Activated naive CD4-positive, alpha-beta T cell treated with anti-CD3 and anti-CD28 coated beads for 36 hours (primary cell): Measurements from ENCODE around the gene CYP26B1. TPM values are rescaled to one million over a fixed set of nuclear protein-coding genes. Genes with fewer than 3 reads are reported as not detected.

Experiments
- CTCF ChIA-PET: fragments of 350-600 bp; sonication (Branson Sonifier 250); formaldehyde crosslinking; loops from one replicate; lab custom pipeline; 2021; ENCODE audit warnings: antibody characterized with exemption; lab: Charles Lee
- DNase-seq: peaks from one replicate; pipeline ENCODE4 v3.0.0-alpha.2; 2020
- H3K27ac Mint-ChIP-seq: one replicate; pipeline ENCODE4 v1.8.0; 2021; ENCODE audit warnings: mild to moderate bottlenecking, mixed read lengths
- H3K27me3 Mint-ChIP-seq: one replicate; pipeline ENCODE4 v1.8.0; 2021; ENCODE audit warnings: low read depth, mixed read lengths
- H3K36me3 Mint-ChIP-seq: one replicate; pipeline ENCODE4 v1.8.0; 2021; ENCODE audit warnings: low read depth, mixed read lengths
- H3K4me1 Mint-ChIP-seq: one replicate; pipeline ENCODE4 v1.8.0; 2021; ENCODE audit warnings: low read depth, mixed read lengths
- H3K4me3 Mint-ChIP-seq: one replicate; pipeline ENCODE4 v1.8.0; 2021; ENCODE audit warnings: mild to moderate bottlenecking, moderate library complexity, mixed read lengths
- H3K9me3 Mint-ChIP-seq: one replicate; pipeline ENCODE4 v1.8.0; 2021; ENCODE audit warnings: mixed read lengths
- intact Hi-C: fragments of 100-400 bp; cut with micrococcal nuclease; formaldehyde crosslinking; loops from one replicate; pipeline ENCODE4 v1.15.1; 2023
- total RNA-seq, 2 experiments: library from RNA; stranded (reverse); gene quantifications; one replicate each; pipeline ENCODE4 v1.2.3, GENCODE V29; 2021

CYP26B1 gene, protein sequence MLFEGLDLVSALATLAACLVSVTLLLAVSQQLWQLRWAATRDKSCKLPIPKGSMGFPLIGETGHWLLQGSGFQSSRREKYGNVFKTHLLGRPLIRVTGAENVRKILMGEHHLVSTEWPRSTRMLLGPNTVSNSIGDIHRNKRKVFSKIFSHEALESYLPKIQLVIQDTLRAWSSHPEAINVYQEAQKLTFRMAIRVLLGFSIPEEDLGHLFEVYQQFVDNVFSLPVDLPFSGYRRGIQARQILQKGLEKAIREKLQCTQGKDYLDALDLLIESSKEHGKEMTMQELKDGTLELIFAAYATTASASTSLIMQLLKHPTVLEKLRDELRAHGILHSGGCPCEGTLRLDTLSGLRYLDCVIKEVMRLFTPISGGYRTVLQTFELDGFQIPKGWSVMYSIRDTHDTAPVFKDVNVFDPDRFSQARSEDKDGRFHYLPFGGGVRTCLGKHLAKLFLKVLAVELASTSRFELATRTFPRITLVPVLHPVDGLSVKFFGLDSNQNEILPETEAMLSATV
- not detected for total RNA-seq

DNA sequence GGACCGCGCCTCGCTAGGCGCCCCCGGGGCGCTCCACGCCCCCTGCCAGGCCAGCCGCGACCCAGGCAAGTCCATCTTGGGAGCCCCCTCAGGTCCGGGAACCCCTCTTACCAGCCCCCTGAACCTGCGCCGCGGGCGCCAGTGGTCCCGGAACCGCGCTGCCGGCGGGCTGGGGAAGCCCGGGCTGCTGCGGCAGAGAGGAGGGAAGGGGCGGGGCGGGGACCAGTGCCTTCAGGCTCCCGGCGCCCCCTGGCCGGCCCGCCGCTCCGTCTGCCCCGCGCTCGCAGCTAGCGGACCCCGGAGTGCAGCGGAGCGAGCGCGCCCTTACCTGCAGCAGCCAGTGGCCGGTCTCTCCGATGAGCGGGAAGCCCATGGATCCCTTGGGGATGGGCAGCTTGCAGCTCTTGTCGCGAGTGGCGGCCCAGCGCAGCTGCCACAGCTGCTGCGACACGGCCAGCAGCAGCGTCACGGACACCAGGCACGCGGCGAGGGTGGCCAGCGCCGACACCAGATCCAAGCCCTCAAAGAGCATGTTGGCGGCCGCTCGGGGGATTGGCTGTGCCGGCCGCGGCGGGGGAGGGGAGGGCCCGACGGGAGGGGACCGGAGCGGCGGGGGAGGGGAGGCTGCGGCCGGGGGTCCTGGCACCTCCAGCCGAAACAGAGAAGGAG, at the start of gene CYP26B1:
CYP26B1 (minus strand) TSS at position 560 of the 669 bp plus-strand sequence; CDS start at position 532, 28 bp downstream.
- Mint-ChIP-seq H3K27ac (no peak within 1 kb of the TSS), H3K27me3 (peaks cover 67% of the 10 kb centered on the region), H3K4me3 (peak within 1 kb of the TSS; percentile 73), H3K4me1 (peaks cover 48% of the 10 kb centered on the region), H3K9me3 (no peaks in the 10 kb centered on the region), H3K36me3 (no peaks in the 10 kb centered on the region)
- CTCF ChIA-PET = interaction anchor here (0.8 to 1.3 kb wide), 2 partner anchors 457 to 537 kb away, joined by 3 read pairs; no protein-coding TSS in a partner anchor
- intact Hi-C loops = loop anchor here (5.0 kb wide), 3 partner anchors 345 to 770 kb away; partner anchors contain the start of gene EMX1
- no peak for DNase-seq

DNA sequence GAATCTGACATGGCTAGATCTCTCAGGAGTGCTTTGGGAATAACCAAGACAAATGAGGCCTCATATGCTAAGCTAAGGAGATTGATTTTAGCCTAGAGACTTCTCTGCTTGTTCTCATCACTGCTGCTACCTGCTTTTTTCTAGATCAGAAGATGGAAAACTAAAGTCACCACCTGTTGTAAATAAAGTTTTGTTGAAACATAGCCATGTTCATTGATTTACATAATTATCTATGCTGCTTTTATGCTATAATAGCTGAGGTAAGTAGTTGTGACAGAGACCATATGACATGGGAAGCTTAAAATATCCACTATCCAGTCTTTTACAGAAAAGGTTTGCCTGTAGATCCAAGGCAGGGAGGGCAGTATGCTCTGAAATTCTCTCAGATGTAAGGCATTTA, 46.1 kb upstream of the CYP26B1 start:
- H3K36me3 Mint-ChIP-seq = no peaks in the 10 kb centered on the region
- no peaks in the 10 kb centered on the region for H3K4me1 Mint-ChIP-seq
- CTCF ChIA-PET = no interaction called here
- no peak for DNase-seq
- no peak overlapping the region for H3K4me3 Mint-ChIP-seq
- no peak overlapping the region for H3K27ac Mint-ChIP-seq
- H3K9me3 Mint-ChIP-seq = peaks cover under 1% of the 10 kb centered on the region
- H3K27me3 Mint-ChIP-seq = no peaks in the 10 kb centered on the region
- intact Hi-C loops = no loop called here

DNA sequence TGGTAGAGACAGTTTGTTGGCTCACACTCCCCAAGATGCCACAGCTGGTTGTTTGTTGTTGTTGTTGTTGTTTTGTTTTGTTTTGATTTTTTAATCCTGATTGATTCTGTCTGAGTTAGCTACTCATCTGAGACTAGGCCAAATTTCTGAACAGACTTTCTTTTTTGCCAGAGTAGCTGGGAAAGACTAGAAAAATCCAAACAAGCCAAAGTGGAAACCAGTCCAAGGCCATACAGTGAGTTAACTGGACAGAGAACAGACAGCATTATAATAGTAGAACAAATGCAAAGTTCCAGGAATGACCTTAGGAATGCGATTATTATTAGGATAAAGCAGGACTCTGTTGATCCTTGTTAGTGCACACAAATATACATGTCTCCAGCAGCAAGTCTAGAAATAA, 43.8 kb upstream of the CYP26B1 start:
- Mint-ChIP-seq H3K4me3 (no peak overlapping the region), H3K9me3 (peaks cover 3% of the 10 kb centered on the region), H3K36me3 (no peaks in the 10 kb centered on the region), H3K27me3 (no peaks in the 10 kb centered on the region), H3K4me1 (no peaks in the 10 kb centered on the region), H3K27ac (no peak overlapping the region)
- DNase-seq = no peak
- intact Hi-C loops = no loop called here
- CTCF ChIA-PET = no interaction called here

DNA sequence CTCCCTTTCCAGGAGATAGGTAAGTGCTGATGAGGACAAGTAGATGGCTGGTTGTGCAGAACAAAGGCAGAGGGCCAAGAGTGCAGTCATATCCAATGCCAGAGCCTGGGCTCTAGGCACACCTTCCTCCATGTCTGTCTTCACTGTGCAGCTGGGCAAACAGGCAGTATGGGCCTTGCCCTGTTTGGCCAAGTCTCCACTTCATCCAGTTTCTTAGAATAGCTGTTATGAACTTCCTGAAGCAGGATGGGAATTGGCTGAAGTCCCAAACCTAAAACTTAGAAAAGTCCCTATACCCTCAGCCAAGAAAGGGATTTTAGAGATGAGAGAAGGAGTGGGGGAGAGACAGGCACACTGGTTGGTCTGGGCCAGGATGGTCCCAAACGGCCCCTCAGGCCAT, 37.5 kb upstream of the CYP26B1 start:
- CTCF ChIA-PET = no interaction called here
- no peak overlapping the region for H3K27ac Mint-ChIP-seq
- DNase-seq = no peak
- no peak overlapping the region for H3K4me3 Mint-ChIP-seq
- intact Hi-C loops = no loop called here
- H3K36me3 Mint-ChIP-seq = peaks cover 3% of the 10 kb centered on the region
- H3K4me1 Mint-ChIP-seq = no peaks in the 10 kb centered on the region
- H3K27me3 Mint-ChIP-seq = no peaks in the 10 kb centered on the region
- H3K9me3 Mint-ChIP-seq = peaks cover 3% of the 10 kb centered on the region

DNA sequence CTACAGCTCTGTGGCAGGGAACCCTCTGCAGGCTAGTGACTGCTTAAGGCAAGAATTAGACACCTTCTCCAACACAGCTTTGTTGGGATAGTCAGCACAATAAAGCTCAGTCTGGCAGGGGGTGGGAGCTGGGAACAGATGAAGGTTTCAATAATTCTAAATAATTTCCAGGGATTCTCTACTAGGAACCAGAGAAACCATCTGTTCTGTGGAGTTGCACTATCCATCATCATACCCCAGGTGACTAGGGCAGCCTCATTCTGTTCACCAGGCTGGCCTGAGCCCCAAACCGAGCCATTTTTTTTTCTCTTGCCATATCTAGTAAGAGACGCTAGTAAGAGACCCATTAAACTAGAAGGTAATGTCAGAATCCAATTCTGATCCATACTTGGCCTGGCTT, 35.8 kb upstream of the CYP26B1 start:
- CTCF ChIA-PET = interaction anchor here (0.6 kb wide), 1 partner anchor 278 kb away, joined by 3 read pairs; no protein-coding TSS in a partner anchor
- Mint-ChIP-seq H3K27ac (no peak overlapping the region), H3K4me3 (no peak overlapping the region), H3K4me1 (no peaks in the 10 kb centered on the region), H3K9me3 (peaks cover 2% of the 10 kb centered on the region), H3K27me3 (no peaks in the 10 kb centered on the region), H3K36me3 (peaks cover 15% of the 10 kb centered on the region)
- intact Hi-C loops = no loop called here
- DNase-seq = no peak

DNA sequence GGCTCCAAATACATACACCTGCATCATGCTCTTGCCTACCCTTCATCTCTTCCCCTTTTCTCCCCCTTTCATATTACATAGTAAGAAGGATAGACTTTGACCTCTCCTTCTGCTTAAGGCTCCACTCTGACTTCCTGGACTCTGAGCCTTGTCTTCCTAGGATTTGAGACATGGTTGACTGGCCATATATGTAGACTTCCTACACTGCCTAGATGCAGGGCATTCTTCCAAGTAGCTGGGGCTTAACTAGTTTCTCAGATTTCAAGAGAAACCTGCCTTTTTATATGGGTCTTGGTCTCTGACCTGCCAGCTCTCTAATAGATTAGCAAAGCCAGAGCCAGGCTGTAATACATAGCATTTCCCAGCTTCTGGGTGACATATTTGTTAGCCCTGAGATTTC, 35.4 kb upstream of the CYP26B1 start:
- intact Hi-C loops = no loop called here
- no peak overlapping the region for H3K27ac Mint-ChIP-seq
- DNase-seq = no peak
- H3K4me1 Mint-ChIP-seq = no peaks in the 10 kb centered on the region
- CTCF ChIA-PET = interaction anchor here (0.6 kb wide), 1 partner anchor 278 kb away, joined by 3 read pairs; no protein-coding TSS in a partner anchor
- no peak overlapping the region for H3K4me3 Mint-ChIP-seq
- H3K36me3 Mint-ChIP-seq = peaks cover 16% of the 10 kb centered on the region
- H3K27me3 Mint-ChIP-seq = no peaks in the 10 kb centered on the region
- peaks cover 2% of the 10 kb centered on the region for H3K9me3 Mint-ChIP-seq

DNA sequence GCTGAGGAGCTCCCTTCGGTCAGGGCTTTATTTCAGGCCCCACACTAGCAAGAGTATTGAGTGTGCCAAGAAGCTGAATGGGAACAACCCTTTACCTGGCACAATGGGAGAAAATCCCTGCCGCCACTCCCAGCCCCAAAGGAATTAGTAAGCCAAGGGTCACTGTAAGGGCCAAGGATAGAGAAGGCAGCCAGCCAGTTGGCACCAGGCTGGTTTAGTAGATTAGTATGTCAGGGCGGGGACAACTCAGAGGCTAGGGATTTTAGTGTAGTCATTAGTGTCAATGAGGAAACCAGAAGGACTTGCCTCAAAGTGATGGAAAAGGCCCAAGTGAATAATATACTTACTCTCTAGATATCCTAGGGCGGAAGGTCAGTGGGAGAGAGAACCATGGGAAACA, 34.9 kb upstream of the CYP26B1 start:
- CTCF ChIA-PET = interaction anchor here (0.6 kb wide), 1 partner anchor 277 kb away, joined by 3 read pairs; no protein-coding TSS in a partner anchor
- H3K9me3 Mint-ChIP-seq = peaks cover 2% of the 10 kb centered on the region
- no peaks in the 10 kb centered on the region for H3K4me1 Mint-ChIP-seq
- peaks cover 20% of the 10 kb centered on the region for H3K36me3 Mint-ChIP-seq
- H3K27me3 Mint-ChIP-seq = no peaks in the 10 kb centered on the region
- intact Hi-C loops = no loop called here
- no peak overlapping the region for H3K27ac Mint-ChIP-seq
- H3K4me3 Mint-ChIP-seq = no peak overlapping the region
- no peak for DNase-seq

DNA sequence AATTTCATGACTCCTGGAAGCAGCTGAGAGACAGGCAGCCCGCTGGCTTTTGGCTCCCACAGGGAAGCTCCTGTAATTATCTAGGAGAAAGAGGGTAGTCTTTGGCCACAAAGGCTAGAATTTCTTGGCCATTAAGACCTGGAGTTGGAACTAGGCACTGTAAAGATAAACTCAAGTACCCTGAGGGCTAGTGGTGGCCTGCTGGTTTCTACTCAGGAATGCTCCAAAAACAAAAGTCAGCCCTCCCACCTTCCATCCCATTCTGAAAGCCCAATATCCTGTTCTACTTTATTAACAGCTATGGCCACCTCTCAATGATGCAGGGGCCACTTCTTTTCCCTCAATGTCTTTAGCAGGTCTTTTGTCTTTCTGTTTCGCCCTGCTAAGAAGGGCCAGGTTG, 34.0 kb upstream of the CYP26B1 start:
- Mint-ChIP-seq H3K27me3 (no peaks in the 10 kb centered on the region), H3K4me1 (no peaks in the 10 kb centered on the region), H3K9me3 (no peaks in the 10 kb centered on the region), H3K36me3 (peaks cover 26% of the 10 kb centered on the region), H3K4me3 (no peak overlapping the region), H3K27ac (no peak overlapping the region)
- CTCF ChIA-PET = no interaction called here
- intact Hi-C loops = no loop called here
- DNase-seq = no peak

DNA sequence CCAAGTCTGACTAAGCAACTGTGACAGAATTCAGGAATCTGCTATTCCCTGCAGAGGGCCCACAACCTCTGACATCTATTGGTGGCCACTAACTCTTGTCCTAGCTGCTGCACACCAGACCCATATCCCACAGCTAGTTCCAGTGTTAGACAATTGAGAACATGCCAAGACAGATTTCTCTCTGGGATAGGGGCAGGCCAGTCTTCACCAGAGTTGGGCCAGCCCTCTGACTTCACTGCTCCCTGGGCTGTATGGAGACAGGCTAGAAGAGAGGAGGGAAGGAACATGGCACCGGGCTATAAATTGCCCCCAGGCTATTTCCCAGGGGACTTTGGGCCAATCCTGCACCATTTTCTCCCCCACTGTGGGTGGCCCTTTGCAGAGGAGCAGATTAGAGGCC, 32.7 kb upstream of the CYP26B1 start:
- CTCF ChIA-PET = no interaction called here
- Mint-ChIP-seq H3K4me3 (no peak overlapping the region), H3K9me3 (no peaks in the 10 kb centered on the region), H3K27ac (no peak overlapping the region), H3K4me1 (no peaks in the 10 kb centered on the region), H3K27me3 (no peaks in the 10 kb centered on the region), H3K36me3 (peaks cover 25% of the 10 kb centered on the region)
- DNase-seq = no peak
- intact Hi-C loops = no loop called here

DNA sequence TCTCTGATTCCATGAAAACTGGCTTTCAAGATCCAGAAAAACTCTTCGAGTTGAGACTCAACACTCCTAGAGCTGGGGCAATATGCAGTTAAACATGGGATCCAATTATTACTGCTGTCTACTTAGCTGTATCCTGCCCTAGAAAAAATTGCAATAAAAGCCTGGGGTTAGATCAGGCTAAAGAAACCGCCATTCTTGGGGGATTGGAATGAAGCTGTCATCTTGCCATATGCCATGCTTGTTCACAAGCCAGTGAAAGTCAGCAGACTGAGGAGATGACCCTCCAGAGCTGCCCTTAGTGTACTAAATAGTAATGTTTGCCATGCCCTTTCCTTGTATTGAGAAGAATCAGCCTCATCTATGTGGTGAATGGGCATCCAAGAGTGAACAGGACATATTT, 30.9 kb upstream of the CYP26B1 start:
- H3K36me3 Mint-ChIP-seq = peaks cover 25% of the 10 kb centered on the region
- H3K27ac Mint-ChIP-seq = no peak overlapping the region
- no peaks in the 10 kb centered on the region for H3K27me3 Mint-ChIP-seq
- no peaks in the 10 kb centered on the region for H3K4me1 Mint-ChIP-seq
- H3K9me3 Mint-ChIP-seq = no peaks in the 10 kb centered on the region
- CTCF ChIA-PET = no interaction called here
- intact Hi-C loops = no loop called here
- no peak for DNase-seq
- no peak overlapping the region for H3K4me3 Mint-ChIP-seq

DNA sequence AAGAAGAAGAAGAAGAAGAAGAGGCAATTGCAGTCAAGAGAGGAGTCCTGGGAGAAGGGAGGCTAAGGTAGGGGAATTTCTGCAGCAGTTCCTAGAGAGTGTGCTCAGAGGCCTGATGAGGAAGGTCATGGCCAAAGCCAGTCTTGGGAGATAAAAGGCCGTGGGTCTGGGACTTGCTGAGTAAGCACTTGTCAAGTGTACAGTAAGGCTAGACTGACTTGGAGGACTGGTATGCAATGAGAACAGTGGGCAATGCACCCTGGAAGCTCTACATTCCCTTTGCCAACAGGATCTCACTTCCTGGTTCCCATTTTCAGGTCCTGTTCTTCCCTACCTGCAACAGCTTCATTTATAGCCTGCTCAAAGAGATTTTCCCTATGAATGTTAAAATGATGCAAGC, 28.6 kb upstream of the CYP26B1 start:
- Mint-ChIP-seq H3K4me1 (no peaks in the 10 kb centered on the region), H3K4me3 (no peak overlapping the region), H3K36me3 (peaks cover 24% of the 10 kb centered on the region), H3K27ac (no peak overlapping the region), H3K9me3 (no peaks in the 10 kb centered on the region), H3K27me3 (no peaks in the 10 kb centered on the region)
- CTCF ChIA-PET = interaction anchor here (1.3 kb wide), 1 partner anchor 24 kb away, joined by 7 read pairs; no protein-coding TSS in a partner anchor
- no peak for DNase-seq
- intact Hi-C loops = no loop called here

DNA sequence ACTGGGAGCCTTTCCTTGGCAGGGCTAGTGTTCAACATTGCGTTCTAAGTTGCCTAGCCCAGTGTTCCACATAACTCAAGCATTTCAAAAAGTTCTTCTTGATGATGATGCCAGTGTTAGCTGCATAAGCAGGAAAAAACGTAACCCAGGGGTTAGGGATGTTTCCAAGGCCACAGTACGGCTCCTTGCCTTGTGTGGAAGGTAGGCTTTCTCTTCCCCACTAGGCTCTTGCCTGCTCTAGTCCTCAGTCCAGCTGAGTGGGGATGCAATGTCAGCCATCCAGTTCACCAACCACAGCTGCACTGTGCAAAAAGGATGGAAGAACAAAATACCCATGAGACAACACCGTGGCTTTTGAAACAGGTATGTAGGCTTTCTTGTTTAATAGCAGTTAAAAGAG, 28.0 kb upstream of the CYP26B1 start:
- no peak overlapping the region for H3K4me3 Mint-ChIP-seq
- H3K4me1 Mint-ChIP-seq = no peaks in the 10 kb centered on the region
- intact Hi-C loops = no loop called here
- CTCF ChIA-PET = interaction anchor here (1.3 kb wide), 1 partner anchor 23 kb away, joined by 7 read pairs; no protein-coding TSS in a partner anchor
- peaks cover 24% of the 10 kb centered on the region for H3K36me3 Mint-ChIP-seq
- no peak overlapping the region for H3K27ac Mint-ChIP-seq
- H3K27me3 Mint-ChIP-seq = no peaks in the 10 kb centered on the region
- no peaks in the 10 kb centered on the region for H3K9me3 Mint-ChIP-seq
- DNase-seq = no peak
